Vagina (tissue), 2 donors: Measurements from ENCODE around the gene FSD1. TPM values are rescaled to one million over a fixed set of nuclear protein-coding genes. Genes with fewer than 3 reads are reported as not detected.

ENCODE experiments used
- DNase-seq, 2 donors: peaks; one replicate each; pipeline ENCODE4 v3.0.0-alpha.2; 2017; ENCODE audit errors: extremely low spot score in 2 of 2
- H3K27ac ChIP-seq: fragments of 200-600 bp; sonication (generic); one replicate; pipeline ENCODE4 v1.5.1; 2019
- H3K27me3 ChIP-seq: fragments of 200-600 bp; sonication (generic); one replicate; pipeline ENCODE4 v1.5.1; 2019
- H3K36me3 ChIP-seq, 2 donors: fragments of 200-600 bp; sonication (generic); one replicate each; pipeline ENCODE4 v1.5.1; 2017 to 2019
- H3K4me1 ChIP-seq: fragments of 200-600 bp; sonication (generic); one replicate; pipeline ENCODE4 v1.5.1; 2019
- H3K4me3 ChIP-seq, 2 donors: fragments of 200-600 bp; sonication (generic); 1 replicate in 1 of 2; 2 replicates in 1 of 2; pipeline ENCODE4 v1.5.1; 2016 to 2019
- H3K9me3 ChIP-seq: fragments of 200-600 bp; sonication (generic); one replicate; pipeline ENCODE4 v1.5.1; 2019
- CTCF ChIP-seq, 3 experiments: fragments of 450-650 bp in 2 of 3; fragments of 200-600 bp in 1 of 3; sonication (generic) in 1 of 3; IDR thresholded peaks; one replicate each; pipeline ENCODE4 v1.5.1; 2017 to 2019; ENCODE audit warnings: antibody characterized with exemption in 3 of 3, mild to moderate bottlenecking in 2 of 3, moderate library complexity in 2 of 3
- POLR2A ChIP-seq, 2 donors: fragments of 450-650 bp; IDR thresholded peaks; one replicate each; pipeline ENCODE4 v1.6.1; 2017; ENCODE audit warnings: antibody characterized with exemption in 2 of 2, mild to moderate bottlenecking in 2 of 2, moderate library complexity in 2 of 2
- POLR2AphosphoS5 ChIP-seq, 2 donors: sonication (generic); formaldehyde crosslinking; IDR thresholded peaks; one replicate each; pipeline ENCODE4 v1.9.0; 2017; ENCODE audit warnings: antibody characterized with exemption in 2 of 2, mild to moderate bottlenecking in 2 of 2, low read depth in 1 of 2; ENCODE audit not compliant: insufficient read depth in 1 of 2
- intact Hi-C: fragments of 100-400 bp; cut with DNase I; formaldehyde crosslinking; loops from one replicate; pipeline ENCODE4 v1.15.1; 2023
- total RNA-seq: library from RNA; depleted of rRNA; stranded (reverse); fragments of >200 nt; gene quantifications from one replicate; pipeline ENCODE4 v1.2.3, GENCODE V29; 2016

The FSD1 gene
- total RNA-seq, 1 donor from 2014 or later: 1.7 TPM

- H3K27ac ChIP-seq: no peak overlapping the region
- H3K36me3 ChIP-seq: no peaks in the 10 kb centered on the region
- no peaks in the 10 kb centered on the region for H3K4me1 ChIP-seq
- no peaks in the 10 kb centered on the region for H3K27me3 ChIP-seq
- no peak for TF ChIP-seq CTCF (IDR thresholded peaks at IDR 0.05)
- no peak for TF ChIP-seq POLR2AphosphoS5 (IDR thresholded peaks at IDR 0.05; ENCODE audit: insufficient read depth in 1 of 2, low read depth in 1 of 2)
- TF ChIP-seq POLR2A (IDR thresholded peaks at IDR 0.05): no peak
- no peak for DNase-seq
- no peaks in the 10 kb centered on the region for H3K9me3 ChIP-seq
- H3K4me3 ChIP-seq: no peak overlapping the region
- intact Hi-C loops: no loop called here
Measured at GRCh38 chr19:4294389-4294788, 10.0 kb upstream of the FSD1 start.

- Histone ChIP-seq H3K4me3 (no peak overlapping the region), H3K27ac (no peak overlapping the region), H3K27me3 (no peaks in the 10 kb centered on the region), H3K9me3 (no peaks in the 10 kb centered on the region), H3K4me1 (no peaks in the 10 kb centered on the region), H3K36me3 (no peaks in the 10 kb centered on the region)
- TF ChIP-seq POLR2AphosphoS5 (IDR thresholded peaks at IDR 0.05; ENCODE audit: insufficient read depth in 1 of 2, low read depth in 1 of 2): no peak
- no peak for TF ChIP-seq POLR2A (IDR thresholded peaks at IDR 0.05)
- no peak for TF ChIP-seq CTCF (IDR thresholded peaks at IDR 0.05)
- DNase-seq: no peak
- intact Hi-C loops: no loop called here
Measured at GRCh38 chr19:4295972-4296771, 8.2 kb upstream of the FSD1 start.

GRCh38 chr19:4297901-4298809, 6.2 kb upstream of the FSD1 start:
- intact Hi-C loops: no loop called here
- Histone ChIP-seq H3K27me3 (no peaks in the 10 kb centered on the region), H3K4me1 (no peaks in the 10 kb centered on the region), H3K9me3 (no peaks in the 10 kb centered on the region), H3K36me3 (no peaks in the 10 kb centered on the region), H3K27ac (no peak overlapping the region), H3K4me3 (no peak overlapping the region)
- DNase-seq: no peak
- no peak for TF ChIP-seq POLR2A (IDR thresholded peaks at IDR 0.05)
- no peak for TF ChIP-seq CTCF (IDR thresholded peaks at IDR 0.05)
- TF ChIP-seq POLR2AphosphoS5 (IDR thresholded peaks at IDR 0.05; ENCODE audit: insufficient read depth in 1 of 2, low read depth in 1 of 2): no peak

- Histone ChIP-seq H3K4me1 (no peaks in the 10 kb centered on the region), H3K27me3 (no peaks in the 10 kb centered on the region), H3K9me3 (no peaks in the 10 kb centered on the region), H3K36me3 (no peaks in the 10 kb centered on the region), H3K4me3 (no peak overlapping the region), H3K27ac (no peak overlapping the region)
- no peak for DNase-seq
- intact Hi-C loops: no loop called here
- TF ChIP-seq POLR2AphosphoS5 (IDR thresholded peaks at IDR 0.05; ENCODE audit: insufficient read depth in 1 of 2, low read depth in 1 of 2) (no peak), POLR2A (IDR thresholded peaks at IDR 0.05) (no peak)
Measured at GRCh38 chr19:4298810-4299550, 5.4 kb upstream of the FSD1 start.

- no peak overlapping the region for H3K4me3 ChIP-seq
- H3K4me1 ChIP-seq: no peaks in the 10 kb centered on the region
- intact Hi-C loops: no loop called here
- no peaks in the 10 kb centered on the region for H3K36me3 ChIP-seq
- DNase-seq: no peak
- no peak for TF ChIP-seq POLR2A (IDR thresholded peaks at IDR 0.05)
- no peak for TF ChIP-seq POLR2AphosphoS5 (IDR thresholded peaks at IDR 0.05; ENCODE audit: insufficient read depth in 1 of 2, low read depth in 1 of 2)
- no peak for TF ChIP-seq CTCF (IDR thresholded peaks at IDR 0.05)
- H3K9me3 ChIP-seq: no peaks in the 10 kb centered on the region
- H3K27ac ChIP-seq: no peak overlapping the region
- no peaks in the 10 kb centered on the region for H3K27me3 ChIP-seq
Measured at GRCh38 chr19:4300589-4300988, 3.8 kb upstream of the FSD1 start.
